ENCODE data around the gene TAS2R30. TPM values are rescaled to one million over a fixed set of nuclear protein-coding genes. Genes with fewer than 3 reads are reported as not detected.
"Not testable (repeated sequence)": the region's sequence is repeated elsewhere in the genome, so short reads cannot be mapped to it uniquely, and the experiment has no call there.

The TAS2R30 gene
- total and polyA plus RNA-seq, 4 donors: 0.18 to 12.0 (median 3.4) TPM; not detected in 1

- DNase-seq (ENCODE audit: low spot score): no peak
- WGBS: 95% methylated on average over 3 of the region's 3 CpGs
- no peaks in the 10 kb centered on the region for H3K4me1 ChIP-seq (ENCODE audit: control insufficient read depth in 4 of 4, insufficient read depth in 4 of 4, low read length in 3 of 4)
- TF ChIP-seq HNF4A (conservative IDR thresholded peaks at IDR 0.05): no peak
- no peak for TF ChIP-seq EGR1 (IDR thresholded peaks at IDR 0.05; ENCODE audit: low read depth in 2 of 2)
- TF ChIP-seq ZBTB33 (IDR thresholded peaks at IDR 0.05): no peak
- no peak overlapping the region for H3K9ac ChIP-seq (ENCODE audit: low read depth in 1 of 2, low read length in 2 of 2)
- no peaks in the 10 kb centered on the region for H3K36me3 ChIP-seq (ENCODE audit: control insufficient read depth in 4 of 4, insufficient read depth in 3 of 4, low read depth in 1 of 4, low read length in 3 of 4)
- no peak overlapping the region for H3K4me3 ChIP-seq (ENCODE audit: low read depth in 1 of 3, low read length in 3 of 3)
- no peaks in the 10 kb centered on the region for H3K27me3 ChIP-seq (ENCODE audit: control insufficient read depth in 4 of 4, insufficient read depth in 4 of 4, low read length in 3 of 4)
- H3K9me3 ChIP-seq (ENCODE audit: control insufficient read depth in 4 of 4, low read length in 3 of 4): no peaks in the 10 kb centered on the region
- H3K27ac ChIP-seq (ENCODE audit: low read depth in 1 of 2, low read length in 2 of 2): no peak overlapping the region
These were observed 4.1 kb downstream of the TAS2R30 start for GRCh38 chr12:11130382-11130781.

GRCh38 chr12:11114130-11114529, 20.3 kb downstream of the TAS2R30 start:
- H3K4me1 ChIP-seq (ENCODE audit: control insufficient read depth in 4 of 4, insufficient read depth in 4 of 4, low read length in 3 of 4); H3K9ac ChIP-seq (ENCODE audit: low read depth in 1 of 2, low read length in 2 of 2); H3K27ac ChIP-seq (ENCODE audit: low read depth in 1 of 2, low read length in 2 of 2); DNase-seq (ENCODE audit: low spot score); H3K27me3 ChIP-seq (ENCODE audit: control insufficient read depth in 4 of 4, insufficient read depth in 4 of 4, low read length in 3 of 4); H3K36me3 ChIP-seq (ENCODE audit: control insufficient read depth in 4 of 4, insufficient read depth in 3 of 4, low read depth in 1 of 4, low read length in 3 of 4); H3K9me3 ChIP-seq (ENCODE audit: control insufficient read depth in 4 of 4, low read length in 3 of 4); H3K4me3 ChIP-seq (ENCODE audit: low read depth in 1 of 3, low read length in 3 of 3): not testable (repeated sequence)
- WGBS: 96% methylated on average over 1 of the region's 1 CpG

GRCh38 chr12:11111213-11111612, 23.2 kb downstream of the TAS2R30 start:
- H3K27ac ChIP-seq (ENCODE audit: low read depth in 1 of 2, low read length in 2 of 2): not testable (repeated sequence)
- 88% methylated on average over 1 of the region's 1 CpG for WGBS

GRCh38 chr12:11108862-11109261, 25.6 kb downstream of the TAS2R30 start:
- H3K9me3 ChIP-seq (ENCODE audit: control insufficient read depth in 4 of 4, low read length in 3 of 4): no peaks in the 10 kb centered on the region
- H3K27ac ChIP-seq (ENCODE audit: low read depth in 1 of 2, low read length in 2 of 2): no peak overlapping the region
- H3K4me1 ChIP-seq (ENCODE audit: control insufficient read depth in 4 of 4, insufficient read depth in 4 of 4, low read length in 3 of 4): peaks cover 0 to 8% (median under 1%) of the 10 kb centered on the region in 4 donors
- H3K4me3 ChIP-seq (ENCODE audit: low read depth in 1 of 3, low read length in 3 of 3): no peak overlapping the region
- WGBS: 92% methylated on average over 2 of the region's 2 CpGs
- no peaks in the 10 kb centered on the region for H3K36me3 ChIP-seq (ENCODE audit: control insufficient read depth in 4 of 4, insufficient read depth in 3 of 4, low read depth in 1 of 4, low read length in 3 of 4)
- H3K27me3 ChIP-seq (ENCODE audit: control insufficient read depth in 4 of 4, insufficient read depth in 4 of 4, low read length in 3 of 4): no peaks in the 10 kb centered on the region
- H3K9ac ChIP-seq (ENCODE audit: low read depth in 1 of 2, low read length in 2 of 2): no peak overlapping the region
- no peak for DNase-seq (ENCODE audit: low spot score)
- no peak for TF ChIP-seq HNF4G (IDR thresholded peaks at IDR 0.05)
- TF ChIP-seq YY1 (IDR thresholded peaks at IDR 0.05): no peak
- TF ChIP-seq RXRA (IDR thresholded peaks at IDR 0.05): no peak
- TF ChIP-seq FOXA2 (IDR thresholded peaks at IDR 0.05): no peak
- TF ChIP-seq ATF3 (IDR thresholded peaks at IDR 0.05): no peak
- no peak for TF ChIP-seq GABPA (IDR thresholded peaks at IDR 0.05 in 1 of 2, conservative IDR thresholded peaks at IDR 0.05 in 1 of 2)
- no peak for TF ChIP-seq FOXA1 (IDR thresholded peaks at IDR 0.05)
- TF ChIP-seq EGR1 (IDR thresholded peaks at IDR 0.05; ENCODE audit: low read depth in 2 of 2): no peak
- no peak for TF ChIP-seq MAX (IDR thresholded peaks at IDR 0.05)
- TF ChIP-seq TAF1 (conservative IDR thresholded peaks at IDR 0.05): no peak
- TF ChIP-seq JUND (IDR thresholded peaks at IDR 0.05): no peak
- no peak for TF ChIP-seq ZBTB33 (IDR thresholded peaks at IDR 0.05)
- no peak for TF ChIP-seq CTCF (IDR thresholded peaks at IDR 0.05; ENCODE audit: low read depth, low read length, missing input control)
- TF ChIP-seq RAD21 (IDR thresholded peaks at IDR 0.05): no peak
- no peak for TF ChIP-seq HNF4A (conservative IDR thresholded peaks at IDR 0.05)
- TF ChIP-seq SP1 (IDR thresholded peaks at IDR 0.05): no peak
- no peak for TF ChIP-seq NR2F2 (IDR thresholded peaks at IDR 0.05)

More at GRCh38 chr12:11111213-11111612, 23.2 kb downstream of the TAS2R30 start:
- H3K9ac ChIP-seq (ENCODE audit: low read depth in 1 of 2, low read length in 2 of 2); H3K4me1 ChIP-seq (ENCODE audit: control insufficient read depth in 4 of 4, insufficient read depth in 4 of 4, low read length in 3 of 4); H3K27me3 ChIP-seq (ENCODE audit: control insufficient read depth in 4 of 4, insufficient read depth in 4 of 4, low read length in 3 of 4); H3K36me3 ChIP-seq (ENCODE audit: control insufficient read depth in 4 of 4, insufficient read depth in 3 of 4, low read depth in 1 of 4, low read length in 3 of 4); H3K4me3 ChIP-seq (ENCODE audit: low read depth in 1 of 3, low read length in 3 of 3); DNase-seq (ENCODE audit: low spot score); H3K9me3 ChIP-seq (ENCODE audit: control insufficient read depth in 4 of 4, low read length in 3 of 4): not testable (repeated sequence)
